ENCODE results near the gene FAIM2. TPM values are rescaled to one million over a fixed set of nuclear protein-coding genes. Genes with fewer than 3 reads are reported as not detected.

FAIM2 gene
- total RNA-seq, 1 experiment from 2014 or later = 0.18 TPM

GRCh38 chr12:49901026-49901425 lies 2.7 kb downstream of the FAIM2 start:
- H3F3A ChIP-seq (ENCODE audit: low read length, unreplicated experiment) = no peaks in the 10 kb centered on the region
- no peak for DNase-seq
- no peaks in the 10 kb centered on the region for H4K20me1 ChIP-seq (ENCODE audit: low read length)
- no peak overlapping the region for H3K27ac ChIP-seq (ENCODE audit: low read length)
- H3K9me3 ChIP-seq (ENCODE audit: low read length) = no peaks in the 10 kb centered on the region
- BruUV-seq (replicated peaks) = no TSS peak
- H3K4me1 ChIP-seq (ENCODE audit: insufficient read depth, low read length) = no peaks in the 10 kb centered on the region
- CTCF ChIA-PET = no interaction called here
- POLR2A ChIA-PET (ENCODE audit: unreplicated experiment) = no interaction called here
- H3K9me2 ChIP-seq (replicated peaks; ENCODE audit: low read length) = no peaks in the 10 kb centered on the region
- no peaks in the 10 kb centered on the region for H3K27me3 ChIP-seq (ENCODE audit: low read length)
- no peaks in the 10 kb centered on the region for H3K36me3 ChIP-seq (ENCODE audit: low read depth, low read length)
- no peaks in the 10 kb centered on the region for H3K79me2 ChIP-seq (ENCODE audit: low read length)
- no peak for ATAC-seq
- H2AFZ ChIP-seq (ENCODE audit: low read length) = no peak overlapping the region
- no peak overlapping the region for H3K9ac ChIP-seq (ENCODE audit: low read length)
- intact Hi-C loops (cut with micrococcal nuclease) = no loop called here
- H3K4me3 ChIP-seq (ENCODE audit: low read length) = no peak overlapping the region
- TF ChIP-seq EZH2phosphoT487 (IDR thresholded peaks at IDR 0.05; ENCODE audit: borderline replicate concordance, low read length) (no peak), CTCF (conservative IDR thresholded peaks at IDR 0.05; ENCODE audit: low read depth, low read length) (no peak), EZH2 (IDR thresholded peaks at IDR 0.05; ENCODE audit: low read length, unreplicated experiment) (no peak)
- H3K4me2 ChIP-seq (ENCODE audit: low read length) = no peak overlapping the region

- DNase-seq = no peak
- Histone ChIP-seq H3F3A (ENCODE audit: low read length, unreplicated experiment) (no peaks in the 10 kb centered on the region), H4K20me1 (ENCODE audit: low read length) (no peaks in the 10 kb centered on the region), H3K79me2 (ENCODE audit: low read length) (no peaks in the 10 kb centered on the region), H3K9ac (ENCODE audit: low read length) (no peak overlapping the region), H3K36me3 (ENCODE audit: low read depth, low read length) (no peaks in the 10 kb centered on the region), H3K4me3 (ENCODE audit: low read length) (no peak overlapping the region), H3K27ac (ENCODE audit: low read length) (no peak overlapping the region), H3K4me2 (ENCODE audit: low read length) (no peak overlapping the region), H3K27me3 (ENCODE audit: low read length) (no peaks in the 10 kb centered on the region), H3K9me2 (replicated peaks; ENCODE audit: low read length) (no peaks in the 10 kb centered on the region), H2AFZ (ENCODE audit: low read length) (no peak overlapping the region), H3K4me1 (ENCODE audit: insufficient read depth, low read length) (no peaks in the 10 kb centered on the region), H3K9me3 (ENCODE audit: low read length) (no peaks in the 10 kb centered on the region)
- POLR2A ChIA-PET (ENCODE audit: unreplicated experiment) = no interaction called here
- CTCF ChIA-PET = no interaction called here
- intact Hi-C loops (cut with micrococcal nuclease) = no loop called here
- TF ChIP-seq CTCF (conservative IDR thresholded peaks at IDR 0.05; ENCODE audit: low read depth, low read length) = no peak
- no peak for TF ChIP-seq EZH2 (IDR thresholded peaks at IDR 0.05; ENCODE audit: low read length, unreplicated experiment)
- TF ChIP-seq EZH2phosphoT487 (IDR thresholded peaks at IDR 0.05; ENCODE audit: borderline replicate concordance, low read length) = no peak
- no TSS peak for BruUV-seq (replicated peaks)
- no peak for ATAC-seq
Measured at GRCh38 chr12:49900371-49900770, 3.3 kb downstream of the FAIM2 start.

GRCh38 chr12:49899921-49900320 lies 3.8 kb downstream of the FAIM2 start:
- no peak overlapping the region for H3K27ac ChIP-seq (ENCODE audit: low read length)
- no peaks in the 10 kb centered on the region for H3K79me2 ChIP-seq (ENCODE audit: low read length)
- no peak overlapping the region for H3K4me3 ChIP-seq (ENCODE audit: low read length)
- H3K4me1 ChIP-seq (ENCODE audit: insufficient read depth, low read length) = peaks cover 3% of the 10 kb centered on the region
- ATAC-seq = no peak
- TF ChIP-seq EZH2 (IDR thresholded peaks at IDR 0.05; ENCODE audit: low read length, unreplicated experiment) (no peak), CTCF (conservative IDR thresholded peaks at IDR 0.05; ENCODE audit: low read depth, low read length) (no peak), EZH2phosphoT487 (IDR thresholded peaks at IDR 0.05; ENCODE audit: borderline replicate concordance, low read length) (no peak)
- no peaks in the 10 kb centered on the region for H3K9me2 ChIP-seq (replicated peaks; ENCODE audit: low read length)
- H3K9ac ChIP-seq (ENCODE audit: low read length) = no peak overlapping the region
- intact Hi-C loops (cut with micrococcal nuclease) = no loop called here
- no peaks in the 10 kb centered on the region for H3F3A ChIP-seq (ENCODE audit: low read length, unreplicated experiment)
- H3K36me3 ChIP-seq (ENCODE audit: low read depth, low read length) = no peaks in the 10 kb centered on the region
- no peaks in the 10 kb centered on the region for H3K27me3 ChIP-seq (ENCODE audit: low read length)
- POLR2A ChIA-PET (ENCODE audit: unreplicated experiment) = no interaction called here
- H2AFZ ChIP-seq (ENCODE audit: low read length) = no peak overlapping the region
- no peaks in the 10 kb centered on the region for H4K20me1 ChIP-seq (ENCODE audit: low read length)
- BruUV-seq (replicated peaks) = no TSS peak
- DNase-seq = no peak
- H3K4me2 ChIP-seq (ENCODE audit: low read length) = no peak overlapping the region
- CTCF ChIA-PET = no interaction called here
- H3K9me3 ChIP-seq (ENCODE audit: low read length) = no peaks in the 10 kb centered on the region

Data from PC-3 (cell line).